Gastroesophageal sphincter (tissue), 3 donors: ENCODE data around the gene TSPO2.

ENCODE experiments used
- CTCF ChIP-seq, 4 experiments: fragments of 200-600 bp in 2 of 4; fragments of 450-650 bp in 2 of 4; sonication (generic) in 1 of 4; IDR thresholded peaks; one replicate each; pipeline ENCODE4 v1.5.1; 2017 to 2019; ENCODE audit warnings: antibody characterized with exemption in 4 of 4, mild to moderate bottlenecking in 2 of 4, moderate library complexity in 2 of 4
- EP300 ChIP-seq: sonication (generic); formaldehyde crosslinking; IDR thresholded peaks from one replicate; pipeline ENCODE4 v1.6.1; 2017; ENCODE audit warnings: antibody characterized with exemption, mild to moderate bottlenecking

- TF ChIP-seq CTCF (IDR thresholded peaks at IDR 0.05) (no peak), EP300 (no peak)
Measured at GRCh38 chr6:41043151-41043550, 884 bp downstream of the TSPO2 start.
